Amniotic stem cell (primary cell): ENCODE data around the gene WDR17.

Experiments used
- DNase-seq: peaks from one replicate; lab custom pipeline; 2025; lab: John Stamatoyannopoulos, UW

Gene WDR17

GRCh38 chr4:176065435-176066291 is at the start of gene WDR17:
Gene WDR17 (plus strand): TSS chr4:176065841. CDS start chr4:176111581, 45,740 bp downstream.
- peak; percentile 42 for DNase-seq

GRCh38 chr4:176016601-176017000 is 49.0 kb upstream of the WDR17 start:
- no peak for DNase-seq

DNA sequence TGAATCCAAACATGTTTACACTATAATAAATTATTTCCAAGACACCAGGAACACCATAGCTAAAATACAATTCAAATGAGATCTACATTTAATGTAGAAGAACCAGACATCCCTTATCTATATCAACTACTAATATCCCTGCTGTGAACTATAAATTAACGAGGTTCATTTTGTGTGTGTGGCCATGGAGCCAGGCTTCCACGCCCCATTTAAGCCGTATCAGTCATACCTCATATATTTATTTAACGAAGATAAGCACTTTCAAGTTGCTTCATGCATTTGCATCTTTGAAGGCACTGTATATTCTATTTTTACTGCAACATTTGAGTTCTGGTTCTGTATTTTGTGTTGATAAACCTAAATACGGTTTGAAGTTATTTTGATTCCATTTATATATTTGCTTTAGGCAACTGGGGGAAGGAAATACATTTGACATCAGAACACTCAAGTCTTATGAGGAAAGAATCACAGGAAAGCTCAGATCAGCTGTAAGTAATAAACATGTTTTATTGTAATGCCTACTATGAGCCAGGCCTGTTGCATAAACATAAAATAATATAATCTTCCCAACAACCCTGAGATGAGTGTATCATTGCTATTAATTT is 45.1 kb upstream of the WDR17 start:
- no peak for DNase-seq

DNA sequence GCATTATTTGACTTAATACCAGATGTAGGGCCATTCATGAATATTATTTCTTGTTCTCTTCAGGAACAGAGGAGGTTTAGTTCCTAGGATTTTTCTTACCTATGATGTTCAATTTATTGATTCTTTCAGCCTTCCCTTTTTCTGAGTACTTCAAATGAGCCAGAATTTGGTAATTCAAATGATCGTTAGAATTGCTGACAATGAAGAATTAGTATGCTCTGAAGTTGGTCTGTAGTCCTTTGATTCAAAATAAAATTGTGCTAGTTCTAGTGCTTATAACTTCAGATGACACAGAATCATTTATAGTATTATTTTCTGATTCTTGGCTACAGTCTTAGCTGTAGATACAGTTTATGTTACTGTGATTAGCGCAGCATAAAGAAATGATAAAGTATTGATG is 35.2 kb upstream of the WDR17 start:
- DNase-seq, result no peak

- DNase-seq, result no peak
Observed at GRCh38 chr4:176031922-176032321, 33.7 kb upstream of the WDR17 start.

GRCh38 chr4:176032454-176032853 is 33.2 kb upstream of the WDR17 start:
- DNase-seq, result no peak

- DNase-seq, result peak; percentile 12
Observed at GRCh38 chr4:176034499-176034898, 31.1 kb upstream of the WDR17 start.

GRCh38 chr4:176034936-176035335 is 30.7 kb upstream of the WDR17 start:
- DNase-seq, result no peak

GRCh38 chr4:176036585-176037205 is 28.9 kb upstream of the WDR17 start:
- DNase-seq, result no peak

GRCh38 chr4:176038789-176039188 is 26.9 kb upstream of the WDR17 start:
- no peak for DNase-seq

DNA sequence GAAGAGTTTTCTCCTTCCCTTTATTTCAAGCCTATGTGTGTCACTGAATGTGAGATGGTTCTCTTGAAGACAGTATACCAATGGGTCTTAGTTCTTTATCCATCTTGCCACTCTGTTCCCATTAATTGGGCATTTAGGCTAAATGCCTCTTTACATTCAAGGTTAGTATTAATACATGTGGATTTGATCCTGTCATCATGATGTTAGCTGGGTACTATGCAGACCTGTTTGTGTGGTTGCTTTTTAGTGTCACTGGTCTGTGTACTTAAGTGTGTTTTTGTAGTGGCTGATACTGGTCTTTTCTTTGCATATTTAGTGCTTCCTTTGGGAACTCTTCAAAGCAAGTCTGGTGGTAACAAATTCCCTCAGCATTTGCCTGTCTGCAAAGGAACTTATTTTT is 23.4 kb upstream of the WDR17 start:
- no peak for DNase-seq

DNA sequence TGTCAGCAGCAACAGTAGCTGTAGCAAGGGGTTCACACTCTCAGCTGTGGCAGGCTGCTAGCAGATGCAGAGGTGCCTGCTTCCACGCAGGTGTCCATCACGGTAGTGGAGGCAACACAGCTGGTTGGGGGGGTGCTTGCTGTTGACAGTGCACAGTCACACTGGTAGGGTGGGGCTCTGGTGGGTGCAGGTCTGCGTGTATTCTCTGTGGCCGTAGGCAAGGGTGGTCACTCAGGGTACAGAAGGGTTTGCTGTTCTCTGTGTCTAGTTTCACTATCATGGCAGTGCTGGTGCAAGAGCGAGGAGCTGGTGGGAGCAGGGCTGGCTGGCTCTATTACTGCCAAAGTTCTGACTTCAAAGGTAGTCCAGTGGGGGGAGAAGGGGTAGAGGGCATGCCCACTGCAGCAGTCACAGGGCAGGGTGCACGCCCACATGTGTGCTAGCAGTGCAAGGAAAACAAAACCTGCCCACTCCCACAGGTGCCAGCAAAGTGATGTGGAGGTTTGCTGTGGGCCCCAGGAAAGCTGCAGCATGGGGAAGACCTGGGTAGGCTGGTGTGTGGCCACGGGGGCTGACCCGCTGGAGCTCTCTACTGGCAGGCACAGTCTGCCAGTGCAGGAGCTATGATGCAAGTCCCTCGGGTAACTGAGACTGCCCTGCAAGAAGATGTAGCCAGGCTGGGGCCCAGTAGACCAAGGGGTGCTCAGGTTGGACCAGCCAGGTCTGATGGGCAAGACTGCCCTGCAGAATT is 21.6 kb upstream of the WDR17 start:
- DNase-seq, result no peak

- DNase-seq, result no peak
Observed at GRCh38 chr4:176044589-176044951, 21.1 kb upstream of the WDR17 start.

- no peak for DNase-seq
Observed at GRCh38 chr4:176048631-176049030, 17.0 kb upstream of the WDR17 start.

GRCh38 chr4:176052744-176053143 is 12.9 kb upstream of the WDR17 start:
- DNase-seq, result no peak

DNA sequence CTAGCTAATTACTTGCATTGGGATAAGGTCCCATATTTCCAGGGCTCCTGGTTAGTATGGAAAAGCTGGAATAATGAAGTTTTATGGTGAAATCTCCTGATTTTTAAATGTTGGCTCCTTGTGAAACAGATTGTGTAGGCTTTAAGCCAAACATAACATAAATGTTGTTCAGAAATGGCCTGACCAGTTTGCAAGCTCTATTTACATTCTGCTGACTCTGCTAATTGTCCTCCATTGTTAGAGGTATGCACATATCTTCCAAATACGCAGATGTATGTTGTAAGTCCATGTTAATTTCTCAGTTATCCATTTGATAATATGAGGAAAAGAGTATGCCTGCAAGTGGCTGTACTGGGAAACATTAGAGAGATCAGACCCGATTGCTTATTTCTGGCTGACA is 11.9 kb upstream of the WDR17 start:
- DNase-seq, result no peak

DNA sequence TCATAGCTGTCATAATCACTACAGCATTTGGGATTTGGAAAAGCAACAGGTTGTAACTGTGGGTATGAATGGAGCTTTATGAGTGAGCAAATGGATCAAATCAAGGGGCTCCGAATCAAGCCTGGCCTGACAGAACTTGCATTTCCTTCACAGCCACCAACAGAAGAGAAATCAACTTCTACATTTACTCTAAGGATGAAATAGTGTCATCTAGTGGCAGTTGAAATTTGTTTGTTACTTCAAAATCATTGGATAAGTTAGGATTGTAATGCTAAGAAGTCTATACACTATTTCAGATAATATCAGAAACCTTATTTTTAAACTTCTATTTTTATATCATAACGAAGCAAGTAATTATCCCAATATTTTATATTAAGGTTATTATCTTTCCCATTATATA is 10.7 kb upstream of the WDR17 start:
- DNase-seq, result no peak

- DNase-seq, result no peak
Observed at GRCh38 chr4:176063718-176064117, 1.9 kb upstream of the WDR17 start.

DNA sequence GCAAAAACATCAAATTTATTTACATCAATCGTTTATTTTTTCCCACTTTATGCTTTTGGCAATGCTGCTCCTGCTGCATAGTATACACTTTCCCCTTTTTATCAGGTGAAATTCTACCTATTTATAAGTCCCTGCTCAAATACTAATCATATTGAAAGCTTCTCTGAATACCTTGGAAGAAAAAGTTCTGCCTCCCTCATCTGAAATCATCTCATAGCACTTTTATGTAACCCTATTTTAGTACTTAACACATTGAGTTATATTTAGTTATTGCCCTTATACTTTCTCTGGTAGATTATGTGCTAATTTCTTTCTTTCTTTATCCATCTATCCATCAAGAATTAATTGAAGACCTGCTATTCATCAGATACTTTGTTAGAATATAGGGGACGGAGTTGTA is 1.1 kb upstream of the WDR17 start:
- DNase-seq, result no peak

DNA sequence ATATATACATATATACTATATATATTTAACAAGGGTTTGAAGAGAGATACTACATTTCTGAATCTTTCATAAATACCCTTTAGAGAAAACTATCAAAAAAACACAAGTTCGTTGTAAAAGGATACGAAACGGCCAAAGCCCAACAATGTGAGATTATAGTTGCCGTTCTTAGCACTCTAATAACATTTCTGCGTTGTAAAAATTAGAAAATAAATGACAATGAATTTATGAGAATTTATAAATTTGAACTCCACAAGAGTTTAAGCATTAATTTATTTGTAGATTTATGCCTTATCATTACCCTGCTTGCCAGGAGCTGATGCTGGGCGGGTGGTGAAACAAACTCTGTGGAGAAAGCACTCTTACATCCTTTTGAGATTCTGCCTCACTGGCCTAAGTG is 1.1 kb downstream of the WDR17 start:
- DNase-seq, result no peak

- no peak for DNase-seq
Observed at GRCh38 chr4:176077561-176077960, 11.9 kb downstream of the WDR17 start.

DNA sequence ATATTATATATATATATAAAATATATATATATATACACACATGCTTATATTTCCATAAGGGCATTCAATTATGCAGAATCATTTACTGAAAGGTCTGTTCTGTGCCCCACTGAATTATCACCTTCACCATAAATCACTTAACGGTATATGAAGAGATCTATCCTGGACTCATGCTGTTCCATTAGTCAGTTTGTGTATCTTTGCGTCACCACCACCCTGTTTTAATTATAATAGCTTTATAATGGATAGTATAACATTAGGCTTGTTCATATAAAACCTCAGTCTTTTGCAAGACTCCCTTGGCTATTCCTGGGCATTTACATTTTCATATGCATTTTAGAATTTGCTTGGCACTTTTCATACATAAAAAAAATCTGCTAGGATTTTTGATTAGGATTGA is 19.1 kb downstream of the WDR17 start:
- DNase-seq, result no peak

DNA sequence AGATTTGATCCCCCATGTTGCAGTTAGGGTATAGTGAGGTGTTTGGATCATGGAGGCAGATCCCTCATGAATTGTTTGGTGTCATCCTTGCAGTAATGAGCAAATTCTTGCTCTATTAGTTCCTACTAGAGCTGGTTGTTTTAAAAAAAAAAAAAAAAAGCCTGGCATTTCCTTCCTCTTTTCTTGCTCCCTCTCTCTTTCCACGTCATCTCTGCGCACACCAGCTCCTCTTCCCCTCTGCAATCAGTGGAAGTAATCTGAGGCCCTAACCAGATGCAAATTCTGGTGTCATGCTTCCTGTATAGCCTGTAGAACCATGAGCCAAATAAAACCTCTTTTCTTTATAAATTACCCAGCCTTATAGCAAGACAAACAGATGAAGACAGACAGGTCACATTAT is 24.5 kb downstream of the WDR17 start:
- no peak for DNase-seq
